GM12873 (cell line): Measurements from ENCODE around the gene DOCK4.

Source experiments
- TF ChIP-seq, protein P1 (sequence below): IDR thresholded peaks from 2 replicates; pipeline ENCODE4 v1.5.1; 2012; ENCODE audit warnings: low read depth, mild to moderate bottlenecking, moderate library complexity, low read length, control low read depth; ENCODE audit not compliant: insufficient read depth; ENCODE audit errors: missing control alignments

Gene DOCK4

DNA sequence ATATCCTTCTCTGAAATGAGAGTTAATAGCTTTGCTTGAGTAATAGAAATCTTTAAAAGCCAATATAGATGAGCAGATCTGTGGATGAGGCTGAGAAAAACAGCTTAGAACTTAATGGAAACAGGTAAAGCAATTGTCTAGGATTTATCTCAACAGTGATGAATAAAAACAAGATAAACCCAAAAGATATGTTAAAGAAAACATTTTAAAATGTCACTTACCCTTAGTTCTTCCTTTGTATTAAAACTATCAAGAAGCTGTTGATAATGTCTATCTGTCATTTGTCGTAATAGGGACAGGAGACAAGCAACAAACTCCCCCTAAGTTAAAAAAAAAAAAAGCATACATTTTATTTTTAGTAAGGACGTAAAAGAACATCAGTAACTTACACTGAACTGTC, 371.8 kb downstream of the DOCK4 start:
- TF ChIP-seq, protein P1, sequence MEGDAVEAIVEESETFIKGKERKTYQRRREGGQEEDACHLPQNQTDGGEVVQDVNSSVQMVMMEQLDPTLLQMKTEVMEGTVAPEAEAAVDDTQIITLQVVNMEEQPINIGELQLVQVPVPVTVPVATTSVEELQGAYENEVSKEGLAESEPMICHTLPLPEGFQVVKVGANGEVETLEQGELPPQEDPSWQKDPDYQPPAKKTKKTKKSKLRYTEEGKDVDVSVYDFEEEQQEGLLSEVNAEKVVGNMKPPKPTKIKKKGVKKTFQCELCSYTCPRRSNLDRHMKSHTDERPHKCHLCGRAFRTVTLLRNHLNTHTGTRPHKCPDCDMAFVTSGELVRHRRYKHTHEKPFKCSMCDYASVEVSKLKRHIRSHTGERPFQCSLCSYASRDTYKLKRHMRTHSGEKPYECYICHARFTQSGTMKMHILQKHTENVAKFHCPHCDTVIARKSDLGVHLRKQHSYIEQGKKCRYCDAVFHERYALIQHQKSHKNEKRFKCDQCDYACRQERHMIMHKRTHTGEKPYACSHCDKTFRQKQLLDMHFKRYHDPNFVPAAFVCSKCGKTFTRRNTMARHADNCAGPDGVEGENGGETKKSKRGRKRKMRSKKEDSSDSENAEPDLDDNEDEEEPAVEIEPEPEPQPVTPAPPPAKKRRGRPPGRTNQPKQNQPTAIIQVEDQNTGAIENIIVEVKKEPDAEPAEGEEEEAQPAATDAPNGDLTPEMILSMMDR = no peak

DNA sequence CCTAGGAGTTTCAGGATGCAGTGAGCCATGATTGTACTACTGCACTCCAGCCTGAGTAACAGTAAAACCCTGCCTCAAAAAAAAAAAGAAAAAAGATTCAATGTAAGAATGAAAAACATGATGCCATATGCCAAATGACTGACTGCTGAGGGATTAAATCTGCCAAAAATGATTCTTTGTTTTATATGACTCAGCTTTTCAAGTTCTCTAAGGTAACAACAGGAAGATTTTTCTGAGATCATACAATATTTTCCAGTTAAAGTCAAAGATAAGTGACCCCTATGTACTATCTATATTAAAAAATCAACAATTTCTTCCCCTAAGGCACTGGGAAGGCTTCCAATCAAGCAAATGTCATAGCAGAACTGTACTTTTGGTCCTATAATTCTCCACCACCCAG, 372.7 kb downstream of the DOCK4 start:
- TF ChIP-seq, protein P1 = no peak

DNA sequence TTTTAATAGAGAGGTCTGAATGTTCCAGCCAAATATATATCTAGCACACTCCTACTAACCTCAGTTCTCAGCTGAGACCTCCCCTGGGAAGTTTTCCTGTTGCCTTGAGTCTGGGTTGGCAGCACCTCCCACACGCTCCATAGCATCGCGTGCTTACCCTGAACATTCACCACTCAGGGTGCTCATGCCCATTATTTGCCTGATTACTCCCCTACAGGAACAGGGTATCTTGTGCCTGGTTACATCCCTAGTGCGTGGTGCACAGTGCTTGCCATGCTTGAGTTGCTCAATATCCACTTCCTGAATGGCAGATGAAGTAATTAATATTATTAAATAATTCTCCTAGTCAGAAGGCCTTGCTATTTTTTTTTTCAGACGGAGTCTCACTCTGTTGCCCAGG, 374.0 kb downstream of the DOCK4 start:
- TF ChIP-seq, protein P1 = no peak

DNA sequence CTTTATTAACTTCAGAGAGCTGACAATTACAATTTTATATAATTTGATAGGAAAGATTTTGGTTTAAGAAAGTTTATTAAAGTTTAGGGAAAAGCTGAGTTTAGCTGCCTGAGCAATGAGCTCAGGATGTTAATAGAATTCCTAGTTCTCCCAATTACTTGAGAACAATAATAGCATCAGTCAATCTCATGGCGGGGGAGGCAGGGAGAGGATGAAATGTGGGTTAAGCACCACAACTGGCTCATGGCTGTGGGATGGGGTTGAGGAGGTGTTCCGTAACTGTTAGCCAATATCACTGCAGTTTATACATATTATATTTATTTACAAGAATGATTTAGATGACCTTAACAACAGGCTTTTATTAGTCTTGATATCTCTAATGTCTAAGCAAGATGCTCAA, 377.0 kb downstream of the DOCK4 start:
- TF ChIP-seq, protein P1 = no peak

DNA sequence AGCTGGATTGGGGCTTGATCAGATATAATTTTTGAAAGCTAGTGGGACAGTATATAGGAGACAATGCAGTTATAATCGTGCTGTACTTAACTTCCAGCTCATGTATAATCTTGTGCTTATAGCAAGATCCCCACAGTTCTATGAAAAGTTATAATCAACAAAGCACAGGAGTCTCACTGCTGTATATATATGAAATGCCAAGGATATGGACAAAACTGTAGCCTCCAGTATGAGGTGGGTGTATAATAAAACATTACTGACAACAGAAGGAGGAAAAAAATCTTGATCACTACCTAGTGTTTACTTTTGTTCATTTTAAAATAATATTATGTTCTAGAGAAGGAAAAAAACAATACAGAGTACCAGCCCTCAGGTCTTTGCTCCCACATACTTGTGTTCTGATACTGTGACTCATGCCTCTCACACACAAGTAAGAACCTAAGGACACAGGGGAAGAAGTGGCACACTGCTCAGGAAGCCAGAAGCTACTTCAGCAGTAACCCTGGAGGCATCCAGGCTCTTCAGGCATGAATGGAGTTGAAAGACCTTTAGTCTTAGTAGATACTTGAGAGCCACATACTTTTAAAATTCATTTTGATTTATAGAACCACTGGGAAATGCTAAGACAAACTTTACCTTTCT, 378.2 kb downstream of the DOCK4 start:
- TF ChIP-seq, protein P1 = no peak

DNA sequence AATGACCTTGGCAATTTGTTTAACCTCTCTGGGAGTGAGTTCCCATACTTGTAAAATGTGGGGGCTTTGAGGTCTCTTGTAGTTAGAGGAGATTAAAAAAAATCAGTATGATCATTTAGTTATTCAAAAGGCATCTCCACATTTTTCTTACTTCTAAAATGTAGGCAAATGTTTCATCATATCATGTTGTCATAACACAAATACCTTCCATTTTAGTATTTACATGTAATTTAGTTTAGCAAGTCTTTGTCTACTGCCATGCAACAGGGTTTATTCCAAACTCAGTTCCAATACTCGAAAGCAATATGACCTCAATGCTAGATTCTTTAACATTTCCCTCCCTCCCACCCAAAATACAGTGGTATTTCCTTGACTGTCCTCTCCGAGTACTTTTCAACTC, 381.2 kb downstream of the DOCK4 start:
- TF ChIP-seq, protein P1 = no peak

DNA sequence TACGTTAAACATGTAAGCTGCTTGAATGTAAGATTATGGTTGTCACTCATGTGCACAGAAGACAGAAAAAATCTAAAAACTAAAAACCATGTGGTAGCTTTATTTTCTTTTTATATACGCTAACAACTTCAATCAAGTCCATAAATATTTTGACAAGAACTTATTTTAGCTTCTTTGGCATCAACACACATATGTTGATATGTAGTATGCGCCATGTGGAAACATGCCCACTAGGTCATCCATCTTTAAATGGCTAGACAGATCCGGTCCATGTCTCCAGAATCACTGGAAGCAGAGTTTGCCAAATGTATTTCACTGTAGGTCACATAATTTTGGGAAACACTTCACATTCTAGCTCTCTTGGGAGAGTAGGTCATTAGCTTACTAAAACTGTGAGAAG, 382.4 kb downstream of the DOCK4 start:
- TF ChIP-seq, protein P1 = no peak
